ENCODE data around the gene CNTN4.

DNA sequence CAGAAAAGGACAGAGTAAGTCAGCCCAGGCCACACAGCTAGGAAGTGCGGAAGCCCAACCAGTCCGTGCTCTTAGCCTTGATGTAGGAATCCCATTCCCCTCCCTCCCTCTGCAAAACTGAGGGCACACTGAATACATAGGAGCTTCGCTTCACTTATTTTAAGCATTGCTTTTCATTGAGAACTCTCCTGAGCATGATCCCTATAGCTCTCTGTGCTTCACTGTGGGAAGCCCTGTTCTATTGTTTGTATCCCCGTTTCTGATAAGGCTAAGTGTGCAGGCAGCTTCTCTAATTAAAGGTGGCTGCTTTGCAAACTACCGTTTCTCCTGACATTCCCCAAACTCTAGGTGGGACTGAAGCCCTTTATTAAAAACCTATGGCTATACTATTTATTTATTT, 981.6 kb downstream of the CNTN4 start:
- TF ChIP-seq CTCF (IDR thresholded peaks at IDR 0.05; ENCODE audit: extremely low read depth in 1 of 2, insufficient read depth in 1 of 2, low read depth in 1 of 2, low read length in 2 of 2) (no peak), POLR2A (IDR thresholded peaks at IDR 0.05; ENCODE audit: low read depth, low read length) (no peak), EZH2 (IDR thresholded peaks at IDR 0.05; ENCODE audit: borderline replicate concordance, low read depth, low read length, severe bottlenecking) (no peak), MAX (IDR thresholded peaks at IDR 0.05; ENCODE audit: insufficient read depth, insufficient read length) (no peak), MYC (IDR thresholded peaks at IDR 0.05; ENCODE audit: low read depth, low read length) (no peak), GATA2 (IDR thresholded peaks at IDR 0.05; ENCODE audit: insufficient read depth, insufficient read length, low read depth, low read length) (no peak), FOS (IDR thresholded peaks at IDR 0.05; ENCODE audit: borderline replicate concordance, insufficient read depth, low read length) (no peak), POLR2AphosphoS5 (IDR thresholded peaks at IDR 0.05; ENCODE audit: insufficient read depth, low read depth, low read length) (no peak), JUN (IDR thresholded peaks at IDR 0.05; ENCODE audit: borderline replicate concordance, insufficient read depth, insufficient read length, low read depth) (no peak)

Measured in endothelial cell of umbilical vein (primary cell).